Cardiac fibroblast (primary cell): ENCODE data around the gene PCDH9.

Experiments used
- DNase-seq, 2 donors: peaks; one replicate each; pipeline versions ENCODE4 v3.0.0 to v3.0.0-alpha.2; 2010; ENCODE audit warnings: low read depth in 2 of 2
- H3K4me3 ChIP-seq, 2 donors: replicated peaks in 1 of 2; 1 replicate in 1 of 2; 2 replicates in 1 of 2; pipeline ENCODE4 v1.5.1; 2011; ENCODE audit warnings: low read depth in 2 of 2, low read length in 2 of 2, mild to moderate bottlenecking in 2 of 2, moderate library complexity in 1 of 2
- CTCF ChIP-seq: IDR thresholded peaks from one replicate; pipeline ENCODE4 v1.5.1; 2011; ENCODE audit warnings: low read depth, mild to moderate bottlenecking, low read length, inconsistent platforms

The PCDH9 gene

GRCh38 chr13:66943530-66943929, 286.6 kb downstream of the PCDH9 start:
- H3K4me3 ChIP-seq = no peak overlapping the region
- no peak for DNase-seq
- no peak for TF ChIP-seq CTCF

GRCh38 chr13:66940113-66940512, 290.0 kb downstream of the PCDH9 start:
- no peak overlapping the region for H3K4me3 ChIP-seq
- DNase-seq = peak; percentile 5 to 29
- no peak for TF ChIP-seq CTCF

GRCh38 chr13:66937423-66937822, 292.7 kb downstream of the PCDH9 start:
- no peak for DNase-seq
- H3K4me3 ChIP-seq = no peak overlapping the region
- TF ChIP-seq CTCF = no peak

GRCh38 chr13:66933994-66934393, 296.1 kb downstream of the PCDH9 start:
- DNase-seq = peak; percentile 22 to 93
- H3K4me3 ChIP-seq = no peak overlapping the region
- no peak for TF ChIP-seq CTCF

GRCh38 chr13:66933527-66933926, 296.6 kb downstream of the PCDH9 start:
- no peak for TF ChIP-seq CTCF
- H3K4me3 ChIP-seq = no peak overlapping the region
- no peak for DNase-seq

GRCh38 chr13:66927562-66927961, 302.6 kb downstream of the PCDH9 start:
- H3K4me3 ChIP-seq = no peak overlapping the region
- no peak for DNase-seq
- TF ChIP-seq CTCF = no peak

- no peak overlapping the region for H3K4me3 ChIP-seq
- peak in 1 of 2 donors; percentile 48 for DNase-seq
- TF ChIP-seq CTCF = no peak
Observed at GRCh38 chr13:66926851-66927524, 303.1 kb downstream of the PCDH9 start.
